Mammary epithelial cell (primary cell): Measurements from ENCODE around the gene RFC1.

Experiments used
- CTCF ChIP-seq, 2 donors: IDR thresholded peaks in 1 of 2; conservative IDR thresholded peaks in 1 of 2; 2 replicates each; pipeline ENCODE4 v1.5.1; 2011 to 2012; ENCODE audit warnings: inconsistent platforms in 2 of 2, low read length in 2 of 2, mild to moderate bottlenecking in 2 of 2, control low read depth in 1 of 2, low read depth in 1 of 2; ENCODE audit not compliant: insufficient read depth in 1 of 2; ENCODE audit errors: extremely low read depth in 1 of 2
- EZH2 ChIP-seq: IDR thresholded peaks from 2 replicates; pipeline ENCODE4 v1.6.1; 2012; ENCODE audit warnings: low read length, inconsistent platforms, borderline replicate concordance

- no peak for TF ChIP-seq CTCF (conservative IDR thresholded peaks at IDR 0.05 in 1 of 2, IDR thresholded peaks at IDR 0.05 in 1 of 2; ENCODE audit: extremely low read depth in 1 of 2, insufficient read depth in 1 of 2, low read depth in 1 of 2, low read length in 2 of 2)
- no peak for TF ChIP-seq EZH2
These were observed 91.7 kb downstream of the RFC1 start for GRCh38 chr4:39274503-39274902.
